HFF-Myc (cell line): ENCODE measurements around the gene LRCOL1.

Source experiments
- DNase-seq: peaks from one replicate; pipeline ENCODE4 v3.0.0-alpha.2; 2011; ENCODE audit warnings: low read depth; ENCODE audit errors: extremely low read depth
- H3K4me3 ChIP-seq: replicated peaks from 2 replicates; pipeline ENCODE4 v1.5.1; 2011; ENCODE audit warnings: low read depth, mild to moderate bottlenecking, control low read depth, low read length
- TF ChIP-seq, protein P1 (sequence below): IDR thresholded peaks from 2 replicates; pipeline ENCODE4 v1.5.1; 2012; ENCODE audit warnings: mild to moderate bottlenecking, low read depth, low read length, control low read depth; ENCODE audit errors: missing control alignments

Gene LRCOL1

DNA sequence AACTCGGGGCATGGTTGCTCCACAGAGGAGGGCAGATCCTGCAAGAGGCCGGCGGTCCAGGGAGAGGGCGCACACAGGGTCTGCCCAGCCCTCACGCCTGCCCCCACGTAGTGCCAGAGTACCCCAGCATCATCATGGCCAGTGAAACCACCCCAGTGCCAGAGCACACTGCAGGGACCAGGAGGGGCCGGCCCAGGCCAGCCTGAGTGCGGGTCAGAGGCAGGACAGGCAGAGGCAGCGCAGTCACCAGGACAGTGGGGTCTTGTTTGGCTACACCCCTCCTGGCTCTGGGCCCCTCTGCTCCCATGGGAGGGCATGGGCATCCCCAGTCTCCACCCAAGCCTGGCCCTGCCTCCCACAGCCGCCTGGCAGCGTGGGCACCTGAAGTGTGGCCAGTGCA, 34.7 kb downstream of the LRCOL1 start:
- DNase-seq: no peak
- TF ChIP-seq, protein P1, sequence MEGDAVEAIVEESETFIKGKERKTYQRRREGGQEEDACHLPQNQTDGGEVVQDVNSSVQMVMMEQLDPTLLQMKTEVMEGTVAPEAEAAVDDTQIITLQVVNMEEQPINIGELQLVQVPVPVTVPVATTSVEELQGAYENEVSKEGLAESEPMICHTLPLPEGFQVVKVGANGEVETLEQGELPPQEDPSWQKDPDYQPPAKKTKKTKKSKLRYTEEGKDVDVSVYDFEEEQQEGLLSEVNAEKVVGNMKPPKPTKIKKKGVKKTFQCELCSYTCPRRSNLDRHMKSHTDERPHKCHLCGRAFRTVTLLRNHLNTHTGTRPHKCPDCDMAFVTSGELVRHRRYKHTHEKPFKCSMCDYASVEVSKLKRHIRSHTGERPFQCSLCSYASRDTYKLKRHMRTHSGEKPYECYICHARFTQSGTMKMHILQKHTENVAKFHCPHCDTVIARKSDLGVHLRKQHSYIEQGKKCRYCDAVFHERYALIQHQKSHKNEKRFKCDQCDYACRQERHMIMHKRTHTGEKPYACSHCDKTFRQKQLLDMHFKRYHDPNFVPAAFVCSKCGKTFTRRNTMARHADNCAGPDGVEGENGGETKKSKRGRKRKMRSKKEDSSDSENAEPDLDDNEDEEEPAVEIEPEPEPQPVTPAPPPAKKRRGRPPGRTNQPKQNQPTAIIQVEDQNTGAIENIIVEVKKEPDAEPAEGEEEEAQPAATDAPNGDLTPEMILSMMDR: no peak
- H3K4me3 ChIP-seq: no peak overlapping the region

DNA sequence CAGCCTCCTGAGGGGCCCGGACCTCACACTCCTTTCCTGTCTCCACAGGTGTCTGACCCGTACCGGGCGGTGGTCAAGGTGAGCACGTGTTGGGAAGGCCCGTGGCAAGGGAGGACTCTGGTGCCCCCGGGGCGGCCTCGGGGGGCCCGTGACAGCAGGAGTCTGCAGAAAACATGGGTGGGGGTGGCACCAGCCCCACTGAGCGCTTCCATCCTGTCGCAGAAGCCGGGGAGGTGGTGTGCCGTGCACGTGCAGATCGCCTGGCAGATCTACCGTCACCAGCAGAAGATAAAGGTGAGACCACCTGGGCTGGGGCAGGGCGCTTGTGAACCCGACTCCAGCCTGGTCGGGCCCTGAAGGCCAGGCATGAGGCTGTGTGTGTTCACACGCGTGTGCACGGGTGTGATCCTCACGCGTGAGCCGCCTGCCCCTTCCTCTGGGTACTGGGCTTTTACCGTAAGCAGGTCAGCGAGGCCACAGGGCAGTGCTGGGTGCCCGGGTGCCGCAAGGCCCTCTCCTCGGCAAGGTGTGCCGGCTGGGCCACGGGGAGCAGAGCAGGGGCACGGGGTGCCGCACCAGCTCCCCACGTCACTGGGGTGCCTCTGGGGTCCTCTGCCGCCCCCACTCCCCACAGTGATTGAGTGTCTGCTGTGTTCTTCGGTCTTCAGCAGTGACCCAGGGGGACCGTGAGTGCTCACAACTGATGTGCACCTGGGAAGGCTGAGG, 35.9 kb downstream of the LRCOL1 start:
- no peak for DNase-seq
- H3K4me3 ChIP-seq: no peak overlapping the region
- TF ChIP-seq, protein P1: no peak

DNA sequence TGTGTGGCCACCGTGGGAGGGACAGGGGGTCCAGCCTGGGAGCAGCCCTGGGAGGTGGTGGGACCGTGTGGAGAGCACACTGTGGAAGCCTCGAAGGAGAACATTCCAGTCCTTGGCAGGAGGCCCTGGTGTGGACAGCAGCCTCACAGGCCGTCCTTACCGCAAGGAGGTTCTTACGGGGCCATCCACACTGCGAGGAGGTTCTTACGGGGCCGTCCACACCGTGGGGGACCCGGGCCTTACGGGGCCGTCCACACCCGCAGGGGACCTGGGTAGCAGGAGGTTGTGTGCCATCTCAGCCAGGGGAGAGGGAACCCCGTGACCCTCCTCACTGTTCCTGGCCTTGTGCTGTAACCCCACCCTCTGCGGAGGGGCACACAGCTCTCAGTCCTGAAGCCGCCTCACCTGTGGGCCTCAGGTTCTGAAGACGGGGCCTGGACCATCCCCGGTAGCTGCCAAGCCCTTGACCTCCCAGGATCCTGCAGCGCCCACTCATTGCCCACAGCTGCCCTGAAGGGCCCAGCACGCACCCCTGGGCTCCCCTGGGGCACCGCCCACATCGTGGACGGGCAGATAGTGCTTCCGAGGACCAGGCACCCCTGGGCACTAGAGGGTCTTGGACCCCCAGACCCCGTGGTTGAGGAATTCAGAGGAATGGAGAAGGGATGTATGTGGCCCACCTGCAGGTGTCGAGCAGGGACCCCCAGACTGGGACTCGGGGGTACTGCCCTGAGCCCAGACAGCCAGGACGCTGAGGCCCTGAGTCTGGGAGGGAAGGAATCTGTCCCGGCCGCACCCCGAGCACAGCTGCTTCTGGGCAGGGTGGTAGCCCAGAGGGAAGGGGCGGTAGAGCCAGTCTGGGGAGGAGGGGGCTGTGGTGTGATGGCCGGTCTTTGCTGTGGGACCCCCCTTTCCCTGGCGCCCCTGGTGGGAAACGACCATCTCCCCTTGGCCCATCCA, 37.3 kb downstream of the LRCOL1 start:
- H3K4me3 ChIP-seq: no peak overlapping the region
- TF ChIP-seq, protein P1: no peak
- no peak for DNase-seq

DNA sequence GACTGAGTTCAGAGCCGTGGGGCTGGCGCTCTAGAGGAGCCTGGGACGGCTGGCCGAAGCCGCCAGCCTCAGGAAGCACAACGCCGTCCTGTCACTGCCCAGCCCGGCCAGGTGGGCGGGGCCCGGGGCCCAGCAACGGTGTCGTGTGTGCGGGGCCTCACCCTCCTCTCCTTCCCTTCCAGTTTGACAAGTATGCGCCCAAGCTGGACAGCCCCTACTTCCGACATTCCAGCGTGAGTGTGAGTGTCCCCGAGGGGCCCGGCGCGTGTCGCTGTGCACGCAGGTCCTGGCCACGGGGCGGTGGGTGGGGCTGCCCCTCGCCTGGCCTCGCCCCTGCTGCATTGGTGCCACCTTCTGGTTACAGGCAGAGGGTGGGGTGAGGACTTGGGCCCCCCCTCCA, 38.3 kb downstream of the LRCOL1 start:
- DNase-seq: no peak
- TF ChIP-seq, protein P1: no peak
- H3K4me3 ChIP-seq: no peak overlapping the region

DNA sequence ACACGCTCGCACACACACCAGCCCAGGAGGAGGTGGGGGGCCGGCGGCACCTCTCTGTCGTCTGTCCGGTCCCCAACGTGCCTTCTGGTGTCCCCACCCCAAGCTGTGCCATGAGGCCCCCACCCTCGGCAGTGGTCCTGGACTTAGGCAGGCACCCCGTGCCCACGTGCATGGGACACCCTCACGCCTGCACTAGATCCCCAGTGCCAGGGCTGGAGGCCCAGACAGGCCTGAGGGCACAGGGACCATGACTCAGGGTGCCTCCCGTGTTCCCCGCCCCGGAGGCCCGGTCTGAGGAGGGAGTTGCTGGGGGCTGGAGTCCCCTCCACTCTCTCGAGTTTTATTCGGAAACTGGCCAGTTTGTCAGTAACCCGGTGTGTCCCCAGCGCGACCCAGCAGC, 38.8 kb downstream of the LRCOL1 start:
- DNase-seq: no peak
- no peak overlapping the region for H3K4me3 ChIP-seq
- TF ChIP-seq, protein P1: no peak

DNA sequence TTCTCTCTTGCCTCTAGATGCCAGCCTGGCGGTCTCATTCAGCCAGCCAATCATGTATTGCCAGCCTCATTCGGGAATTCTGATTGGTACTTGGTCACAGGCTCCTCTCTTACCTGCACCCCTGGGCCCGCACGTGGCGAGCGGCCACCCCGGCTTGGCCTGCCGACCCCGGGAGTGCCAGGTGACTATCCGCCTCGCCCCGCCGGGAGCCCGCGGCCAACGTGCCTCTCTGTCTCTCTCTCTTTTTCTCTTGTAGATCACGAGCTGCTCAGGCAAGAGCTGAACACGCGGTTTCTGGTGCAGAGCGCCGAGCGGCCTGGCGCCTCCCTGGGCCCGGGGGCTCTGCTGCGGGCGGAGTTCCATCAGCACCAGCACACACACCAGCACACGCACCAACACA, 39.3 kb downstream of the LRCOL1 start:
- TF ChIP-seq, protein P1: no peak
- H3K4me3 ChIP-seq: no peak overlapping the region
- DNase-seq: no peak
